ENCODE data around the gene RETREG1. TPM values are rescaled to one million over a fixed set of nuclear protein-coding genes. Genes with fewer than 3 reads are reported as not detected.
"Not testable (repeated sequence)": the region's sequence is repeated elsewhere in the genome, so short reads cannot be mapped to it uniquely, and the experiment has no call there.

Gene RETREG1
- polyA plus RNA-seq, 1 donor: 69.5 TPM

DNA sequence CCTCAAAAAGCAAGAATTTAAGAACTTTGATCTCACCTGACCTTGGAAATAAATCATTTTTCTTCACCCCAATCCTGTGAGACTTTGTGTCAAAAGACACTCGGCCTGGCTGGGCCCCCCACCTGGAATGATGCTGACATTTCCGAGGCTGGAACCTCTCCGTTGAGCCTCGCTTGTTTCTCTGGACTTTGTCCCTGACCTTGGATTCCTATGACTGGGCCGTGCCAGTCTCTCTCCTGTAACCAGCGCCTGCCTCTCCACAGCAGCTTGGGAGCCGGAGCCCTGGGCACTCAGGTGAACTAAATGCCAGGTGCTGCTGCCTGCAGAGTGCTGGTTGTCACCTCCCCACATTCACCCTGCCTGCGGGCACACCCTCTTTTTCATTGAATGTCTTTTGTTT, 62.7 kb downstream of the RETREG1 start:
- no peak for DNase-seq (ENCODE audit: low read depth)

DNA sequence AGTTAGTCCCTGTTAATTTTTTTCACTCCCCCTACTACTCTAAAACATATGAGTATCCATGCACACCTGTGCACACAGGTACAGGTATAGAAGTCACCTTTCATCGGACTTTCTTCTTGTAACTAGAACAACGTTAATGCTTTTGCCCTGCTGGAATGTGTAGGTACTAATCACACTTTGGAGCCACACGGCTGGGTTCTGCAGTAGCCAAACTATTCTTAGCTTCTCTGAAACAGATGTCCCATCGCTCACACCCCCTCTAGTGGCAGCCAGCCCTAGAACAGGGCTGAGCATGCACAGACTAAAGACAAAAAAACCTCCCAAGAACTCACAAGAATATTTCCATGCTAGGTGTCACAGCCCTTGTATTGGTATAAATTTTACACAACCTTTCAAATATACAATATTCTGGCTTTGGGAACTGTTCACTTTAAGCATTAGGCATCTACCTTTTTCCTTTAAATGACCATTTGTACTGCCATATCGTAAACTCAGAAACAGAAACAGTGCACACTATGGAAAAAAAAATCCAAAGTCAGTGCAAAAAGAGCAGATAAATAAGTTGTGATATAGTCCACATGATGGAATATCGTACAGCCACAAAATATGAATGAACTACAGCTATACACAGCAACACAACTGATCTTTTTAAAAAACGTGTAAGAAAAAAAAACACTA, 64.0 kb downstream of the RETREG1 start:
- peak; percentile 24 for DNase-seq (ENCODE audit: low read depth)

DNA sequence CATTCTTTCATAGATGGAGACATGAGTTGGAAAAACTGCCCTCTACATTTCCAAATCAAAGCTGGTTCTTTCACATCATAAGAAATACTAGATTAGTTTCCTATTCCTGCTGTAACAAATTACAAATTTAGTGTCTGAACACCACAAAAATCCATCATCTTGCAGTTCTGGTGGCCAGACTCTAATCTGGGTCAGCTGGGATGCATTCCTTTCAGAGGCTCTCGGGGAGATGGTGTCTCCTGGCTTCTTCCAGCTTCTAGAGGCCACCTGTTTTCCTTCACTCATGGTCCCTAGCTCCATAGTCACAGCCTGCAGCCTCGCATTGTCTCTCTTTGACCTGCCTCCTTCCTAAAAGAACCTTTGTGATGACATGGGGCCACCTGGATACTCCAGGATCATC, 65.2 kb downstream of the RETREG1 start:
- no peak for DNase-seq (ENCODE audit: low read depth)

DNA sequence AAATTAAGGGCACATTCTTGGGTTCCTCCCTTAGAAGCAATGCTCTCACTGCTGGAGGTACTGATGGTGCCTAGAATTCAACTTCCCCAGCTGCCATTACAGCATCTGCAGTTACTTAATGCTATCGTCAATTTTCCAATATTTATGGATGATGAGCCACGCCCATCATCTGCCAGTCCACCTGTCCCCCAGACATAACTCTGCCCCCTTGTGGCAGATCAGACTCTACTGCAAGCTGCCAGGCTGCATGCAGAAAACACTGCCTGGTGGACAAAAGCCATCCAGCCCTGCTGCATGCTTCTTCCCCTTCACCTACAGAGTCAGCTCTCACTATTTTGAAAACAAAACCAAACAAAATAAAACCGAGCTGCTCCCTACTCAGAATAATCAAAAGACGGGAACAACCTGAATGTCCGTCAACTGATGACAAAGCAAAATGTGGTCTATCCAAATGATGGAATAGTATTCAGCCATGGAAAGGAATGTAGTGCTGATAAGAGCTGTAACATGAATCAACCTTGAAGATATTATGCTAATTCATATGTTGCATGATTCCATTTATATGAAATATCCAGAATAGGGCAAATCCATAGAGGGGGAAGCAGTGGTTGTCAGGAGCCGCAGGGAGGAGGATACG, 66.4 kb downstream of the RETREG1 start:
- no peak for DNase-seq (ENCODE audit: low read depth)

DNA sequence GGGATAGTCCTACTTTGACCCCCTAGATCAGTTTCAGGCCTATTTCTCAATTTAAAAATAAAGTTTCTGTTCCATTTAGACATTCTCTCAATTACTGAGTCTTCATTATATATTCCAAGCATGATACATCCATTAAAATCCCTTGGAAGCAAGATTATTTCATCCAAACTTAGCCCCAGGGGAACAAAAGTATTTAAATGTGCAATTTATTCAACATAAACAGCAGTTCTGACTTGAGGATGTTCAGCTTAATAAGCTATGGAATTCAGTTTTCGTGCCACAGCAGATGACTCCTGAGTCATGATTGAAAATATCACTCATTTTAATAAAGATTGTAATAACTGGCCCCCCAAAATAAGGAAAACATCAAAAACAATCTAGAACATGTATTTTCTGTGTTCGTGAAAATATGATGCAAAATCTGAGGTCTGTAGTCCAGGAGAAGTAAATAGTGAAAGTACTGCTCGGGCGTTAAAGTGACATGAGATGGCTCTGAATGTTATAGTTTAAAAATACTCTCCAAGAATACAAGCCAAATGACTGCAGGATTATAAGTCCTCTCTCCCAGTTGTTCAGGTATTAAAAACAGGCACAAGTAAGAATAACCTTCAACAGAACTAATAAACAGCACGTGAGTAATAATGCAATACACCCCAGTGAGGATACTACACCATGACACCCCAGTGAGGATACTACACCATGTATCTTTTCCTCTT, 67.1 kb downstream of the RETREG1 start:
- peak; percentile 22 for DNase-seq (ENCODE audit: low read depth)

DNA sequence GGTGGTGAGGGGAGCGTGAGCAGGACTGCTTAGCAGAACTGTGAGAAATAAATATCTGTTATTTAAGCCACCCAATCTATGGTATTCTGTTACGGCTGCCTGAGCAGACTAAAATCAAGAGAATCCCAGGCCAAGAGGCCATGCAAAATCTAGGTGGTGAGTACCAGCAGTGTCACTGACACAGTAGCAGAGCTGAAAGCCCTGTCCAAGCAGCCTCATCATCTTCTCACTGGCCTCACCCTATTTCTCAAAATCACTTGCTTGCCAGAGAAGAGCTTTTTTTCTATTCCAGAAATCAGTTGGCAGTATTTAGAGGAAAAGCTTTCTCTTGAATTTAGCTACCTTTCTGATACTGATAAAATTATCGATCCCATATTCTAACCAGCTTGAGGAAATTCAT, 68.0 kb downstream of the RETREG1 start:
- no peak for DNase-seq (ENCODE audit: low read depth)

DNA sequence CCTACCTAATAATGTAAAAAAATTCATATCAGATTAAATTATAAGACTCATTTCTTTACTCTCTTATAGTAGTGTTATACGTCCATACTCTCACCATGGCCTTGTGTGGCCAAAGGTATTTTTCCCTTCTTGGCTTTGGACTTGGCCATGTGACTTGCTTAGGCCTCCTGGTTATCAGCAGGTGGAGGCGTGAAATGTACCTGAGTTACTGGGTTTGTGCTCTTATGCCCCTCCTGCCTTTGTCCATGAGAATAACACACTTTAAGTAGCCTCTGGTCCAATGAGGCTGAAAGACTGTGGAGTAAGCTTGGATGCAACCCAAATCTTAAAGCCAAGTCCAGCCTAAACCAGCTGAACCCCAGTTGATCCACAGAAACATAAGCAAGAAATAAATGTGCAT, 68.7 kb downstream of the RETREG1 start:
- no peak for DNase-seq (ENCODE audit: low read depth)

DNA sequence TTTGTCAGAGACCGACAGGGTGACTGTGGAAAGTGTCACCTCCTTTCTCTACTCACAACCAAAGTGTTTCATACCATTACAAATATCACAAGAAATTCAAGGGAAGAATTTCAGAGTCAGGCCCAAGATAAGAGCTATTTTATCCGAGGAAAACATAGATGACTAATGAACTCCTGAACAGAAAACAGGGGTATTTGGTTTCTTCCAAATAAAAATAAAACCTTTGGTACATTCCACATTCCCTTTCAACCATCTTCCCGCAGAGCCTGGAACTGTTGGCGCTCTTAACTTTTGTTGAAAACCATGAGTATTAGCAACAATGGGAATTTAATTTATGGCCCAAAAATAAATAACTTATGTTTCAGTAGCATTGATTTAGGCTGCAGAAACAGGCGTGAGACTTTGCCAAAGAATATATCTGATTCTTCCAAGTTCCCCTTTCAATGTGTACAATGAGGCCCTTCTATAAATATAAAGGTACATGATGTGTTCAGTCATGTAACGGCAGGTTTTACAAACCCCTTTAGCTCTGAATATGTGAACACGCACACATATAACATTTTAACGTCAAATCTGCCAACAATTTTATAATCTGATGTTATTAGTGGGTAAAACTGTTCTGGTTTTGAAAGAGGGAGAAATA, 69.5 kb downstream of the RETREG1 start:
- DNase-seq (ENCODE audit: low read depth): no peak

DNA sequence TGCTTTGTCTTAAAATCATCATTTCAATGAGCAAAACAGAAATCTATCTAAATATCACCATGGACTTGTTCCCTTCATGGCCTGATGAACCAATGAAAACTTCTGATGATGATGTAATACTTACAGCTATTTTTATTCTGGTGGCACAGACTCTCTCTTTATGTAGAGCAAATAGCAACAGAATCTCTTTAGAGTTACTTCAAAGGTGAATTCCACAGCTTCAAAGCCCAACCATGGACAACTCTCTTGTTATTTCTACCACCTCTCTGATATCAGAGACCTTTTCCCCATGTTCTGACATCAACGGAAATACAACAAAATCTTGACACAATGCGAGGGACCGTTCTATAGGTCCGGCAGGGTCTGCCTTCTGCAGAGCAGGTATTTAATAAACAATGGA, 70.1 kb downstream of the RETREG1 start:
- no peak for DNase-seq (ENCODE audit: low read depth)

DNA sequence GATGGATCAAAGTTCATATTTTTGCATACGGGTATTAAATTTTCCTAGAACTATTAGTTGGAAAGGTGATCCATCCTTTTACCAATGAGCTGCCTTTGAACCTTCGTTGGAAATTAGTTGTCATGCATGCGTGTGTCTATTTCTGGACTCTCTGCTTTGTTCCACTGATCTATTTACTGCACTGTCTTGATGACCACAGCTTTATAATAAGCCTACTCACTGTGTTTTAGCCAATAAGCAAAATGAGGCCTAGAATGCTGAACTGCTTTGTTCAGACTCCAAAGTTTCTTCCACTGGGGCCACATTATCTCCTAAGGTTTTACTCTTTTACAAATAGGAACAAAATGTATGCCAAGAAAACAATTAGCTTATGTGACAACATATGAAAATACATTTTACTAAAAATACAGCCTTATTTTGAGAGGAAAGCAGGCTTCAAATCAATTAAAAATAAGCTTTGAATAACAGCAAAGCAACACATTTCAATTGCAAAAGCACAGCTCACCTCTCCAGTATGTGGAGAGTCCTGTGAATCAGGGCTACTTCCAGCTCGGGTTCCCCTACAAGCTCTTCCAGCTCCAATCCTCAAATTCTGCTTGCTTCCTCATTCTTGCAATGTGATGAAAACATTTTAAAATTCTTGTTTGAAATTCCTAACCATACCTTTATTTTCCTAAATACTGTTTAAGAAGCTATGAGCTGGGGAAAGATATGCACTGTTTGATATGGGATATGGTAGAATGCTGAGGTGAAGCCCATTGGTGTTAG, 72.0 kb downstream of the RETREG1 start:
- no peak for DNase-seq (ENCODE audit: low read depth)

DNA sequence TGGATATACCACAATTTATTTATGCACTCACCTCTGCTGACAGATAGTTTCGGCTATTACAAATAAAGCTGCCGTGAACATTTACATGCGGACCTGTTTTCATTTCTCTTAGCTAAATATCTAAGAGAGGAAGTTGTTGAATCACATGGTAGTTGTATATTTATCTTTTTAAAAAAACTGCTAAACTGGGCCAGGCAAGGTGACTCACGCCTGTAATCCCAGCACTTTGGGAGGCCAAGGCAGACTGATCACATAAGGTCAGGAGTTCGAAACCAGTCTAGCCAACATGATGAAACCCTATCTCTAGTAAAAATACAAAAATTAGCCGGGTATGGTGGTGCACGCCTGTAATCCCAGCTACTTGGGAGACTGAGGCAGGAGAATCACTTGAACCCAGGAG, 73.6 kb downstream of the RETREG1 start:
- DNase-seq (ENCODE audit: low read depth): not testable (repeated sequence)

DNA sequence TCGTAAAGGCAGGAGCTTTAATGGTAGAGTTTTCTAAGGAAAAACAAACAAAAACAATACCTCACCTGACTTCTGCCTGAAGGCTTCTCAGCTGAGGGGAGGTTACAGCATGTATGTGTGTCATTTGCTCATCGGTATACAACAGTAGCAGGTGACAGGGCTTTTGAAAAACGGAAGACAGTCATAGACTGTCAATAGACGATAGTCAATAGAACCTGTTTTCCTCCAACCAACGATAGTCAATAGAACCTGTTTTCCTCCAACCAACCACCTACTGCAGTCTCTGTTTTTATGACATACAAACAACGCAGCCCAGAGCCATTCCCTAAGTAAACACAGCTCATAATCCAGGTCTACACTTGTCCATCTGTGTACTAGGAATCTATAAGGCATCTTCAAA, 74.6 kb downstream of the RETREG1 start:
- no peak for DNase-seq (ENCODE audit: low read depth)

DNA sequence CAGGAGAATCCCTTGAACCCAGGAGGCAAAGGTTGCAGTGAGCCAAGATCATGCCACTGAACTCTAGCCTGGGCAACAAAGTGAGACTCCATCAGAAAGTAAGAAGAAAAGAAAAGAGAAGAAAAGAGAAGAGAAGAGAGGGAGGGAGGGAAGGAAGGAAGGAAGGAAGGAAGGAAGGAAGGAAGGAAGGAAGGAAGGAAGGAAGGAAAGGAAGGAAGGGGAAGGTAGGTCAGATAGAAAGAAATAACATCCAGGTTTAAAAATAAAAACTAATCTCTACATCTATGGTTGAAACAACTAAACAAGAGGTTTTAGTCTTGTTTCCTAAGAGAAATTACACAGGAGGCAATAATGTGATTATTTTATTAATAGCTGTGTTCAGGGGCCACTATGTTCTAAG, 75.2 kb downstream of the RETREG1 start:
- not testable (repeated sequence) for DNase-seq (ENCODE audit: low read depth)

DNA sequence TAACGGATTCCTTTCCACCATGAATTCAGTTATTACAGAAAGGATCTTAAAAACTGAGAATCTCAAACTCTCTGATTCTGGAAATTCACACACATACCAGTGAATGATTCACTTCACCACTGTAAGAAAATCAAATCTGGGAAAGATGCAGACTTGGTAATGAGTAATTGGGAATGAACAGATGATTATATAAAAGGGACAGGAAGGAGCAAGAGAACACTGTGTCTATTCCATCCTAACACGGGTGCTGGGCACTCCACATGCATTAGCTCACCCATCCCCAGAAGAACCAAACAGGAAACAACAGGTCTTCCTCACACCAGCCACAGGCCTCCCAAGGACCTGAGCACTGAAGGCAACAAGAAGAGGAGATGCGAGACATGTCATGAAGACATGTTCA, 76.4 kb downstream of the RETREG1 start:
- DNase-seq (ENCODE audit: low read depth): no peak

DNA sequence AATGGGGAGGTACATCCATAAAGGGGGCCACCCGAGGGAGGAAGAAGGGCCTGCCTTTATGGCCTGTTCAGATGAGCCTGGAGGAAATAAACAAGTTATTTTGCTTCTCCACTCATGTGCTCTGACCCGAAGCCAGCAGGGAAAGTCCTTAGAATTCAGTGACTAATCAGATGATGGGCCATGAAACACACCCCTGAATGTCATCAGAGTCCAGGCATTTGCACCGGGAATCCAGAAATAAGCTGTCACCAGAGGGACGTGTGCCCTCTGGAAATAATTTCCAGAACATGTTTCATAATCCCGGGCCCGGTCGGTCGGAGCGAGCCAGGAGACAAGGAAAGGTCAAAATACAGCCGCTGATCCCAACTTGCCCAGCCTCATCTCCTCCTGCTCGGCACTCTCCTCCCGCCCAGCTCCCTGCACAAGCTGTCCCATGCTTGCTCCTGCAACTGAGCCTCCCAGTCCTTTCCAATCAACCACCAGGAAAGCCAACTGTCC, 77.6 kb downstream of the RETREG1 start:
- DNase-seq (ENCODE audit: low read depth): no peak

DNA sequence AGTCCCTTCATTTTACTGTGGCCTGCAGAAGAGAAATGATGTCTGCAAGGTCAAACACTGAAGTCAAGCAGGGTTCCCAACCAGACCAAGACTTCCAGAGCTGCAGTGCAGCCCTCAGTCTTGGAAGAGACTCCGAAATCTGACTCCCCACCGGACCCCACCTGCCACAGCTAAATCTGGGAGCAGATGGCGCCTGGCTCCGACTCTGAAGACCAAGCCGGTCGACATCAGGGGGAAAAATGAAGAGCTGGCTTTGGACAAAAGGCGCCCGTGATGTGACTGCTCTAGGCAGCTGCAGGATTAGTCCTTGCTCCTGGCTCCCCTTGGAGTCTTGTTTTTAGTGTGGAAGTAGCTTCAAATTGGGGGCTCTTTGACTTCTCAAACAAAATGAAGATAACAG, 78.8 kb downstream of the RETREG1 start:
- no peak for DNase-seq (ENCODE audit: low read depth)

DNA sequence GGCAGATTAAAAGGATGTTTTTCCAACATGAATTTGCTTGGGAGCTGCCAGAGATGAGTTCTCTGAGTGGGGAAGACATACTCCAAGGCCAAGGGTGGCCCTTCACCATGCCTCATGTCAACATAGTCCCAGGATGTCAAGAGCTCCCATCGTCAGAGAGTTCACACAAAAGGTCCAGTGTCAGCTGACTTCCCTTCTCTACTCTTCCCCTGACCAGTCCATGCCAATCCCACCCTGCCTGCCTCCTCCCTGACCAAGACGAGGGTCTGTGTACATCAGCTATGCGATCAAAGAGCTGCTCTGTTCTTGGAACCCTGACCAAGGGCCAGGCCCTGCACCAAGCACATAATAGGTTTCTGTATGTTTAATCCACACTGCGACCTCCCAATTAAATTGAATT, 80.0 kb downstream of the RETREG1 start:
- DNase-seq (ENCODE audit: low read depth): no peak

DNA sequence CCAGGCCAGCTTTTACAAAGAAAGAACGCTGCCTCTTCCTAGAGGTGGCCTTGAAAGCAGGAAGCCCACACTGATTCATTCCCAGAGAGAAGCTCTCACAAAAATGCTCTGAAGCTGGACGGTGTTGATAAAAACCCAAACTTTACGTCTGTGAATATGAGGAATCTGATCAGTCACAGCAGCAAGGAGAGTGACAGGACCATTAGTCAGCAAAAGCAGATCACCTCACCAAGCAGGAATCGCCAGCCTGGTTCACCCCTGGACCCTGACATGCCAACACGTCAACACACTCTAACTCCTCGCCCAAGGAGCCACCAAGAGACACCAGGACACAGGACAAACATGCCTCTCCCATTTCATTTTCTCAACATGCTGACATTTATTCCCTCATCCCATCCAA, 80.6 kb downstream of the RETREG1 start:
- DNase-seq (ENCODE audit: low read depth): no peak

DNA sequence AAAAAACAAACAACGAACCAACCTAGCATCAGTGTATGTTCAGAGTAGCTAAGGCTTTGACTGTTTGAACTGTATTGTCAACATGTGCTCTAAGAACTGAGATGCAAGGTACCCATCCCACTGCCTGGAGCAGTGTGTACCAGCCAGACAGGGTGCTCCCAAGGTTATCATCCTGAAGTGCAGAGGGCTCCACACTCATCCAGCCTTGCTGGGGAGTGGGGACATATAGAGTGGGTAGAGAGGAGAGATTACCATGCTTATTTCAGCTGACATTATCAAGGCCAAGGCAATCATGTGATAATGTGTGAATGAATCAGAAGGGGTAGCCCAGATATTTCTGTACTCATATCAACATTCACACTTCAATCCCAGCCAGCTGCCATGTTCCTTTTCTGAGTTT, 82.5 kb downstream of the RETREG1 start:
- DNase-seq (ENCODE audit: low read depth): no peak

DNA sequence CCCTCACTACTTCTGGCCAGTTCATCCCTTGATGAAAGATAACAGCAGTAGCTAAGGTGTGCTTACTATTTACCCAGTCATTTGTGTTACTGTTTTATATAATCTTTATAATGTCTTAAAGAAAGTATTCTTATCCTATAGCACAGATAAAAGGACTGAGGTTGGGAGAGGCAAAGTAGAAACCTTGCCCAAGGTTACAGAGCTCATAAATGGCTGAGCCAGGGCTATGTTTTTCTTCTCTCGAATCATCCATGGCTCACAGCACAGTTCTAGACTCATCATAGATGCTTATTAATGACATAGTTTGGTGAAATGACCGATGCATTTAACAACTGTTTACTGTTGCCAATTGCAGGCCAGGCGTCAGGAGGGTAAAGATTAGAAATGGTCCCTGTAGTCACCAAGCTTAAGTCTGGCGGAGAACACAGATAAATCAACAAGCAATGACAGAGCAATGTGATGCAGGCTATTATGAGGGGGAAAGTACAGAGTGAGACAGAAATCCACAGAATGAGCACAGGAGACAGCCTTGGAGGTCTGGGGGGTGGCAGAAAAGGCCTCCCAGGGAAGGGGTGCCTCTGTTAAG, 85.6 kb downstream of the RETREG1 start:
- DNase-seq (ENCODE audit: low read depth): no peak

DNA sequence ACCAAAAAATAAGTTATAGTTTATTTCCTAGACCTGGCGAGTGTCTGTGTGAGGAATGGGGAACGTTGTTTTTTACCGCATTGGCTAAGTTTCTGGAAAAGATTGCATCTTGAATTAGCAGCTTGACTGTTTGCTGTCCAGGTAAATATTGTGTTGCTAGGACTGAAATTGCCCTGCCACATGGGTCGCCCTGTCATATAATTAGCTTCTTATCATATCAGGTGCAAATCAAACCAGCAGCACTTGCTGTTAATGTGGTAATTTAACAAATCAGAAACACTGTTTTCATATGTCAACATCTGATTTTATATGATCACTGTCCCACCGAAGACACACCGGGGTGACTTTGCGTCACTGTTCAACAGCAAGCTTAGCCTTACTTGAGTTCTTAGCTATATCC, 87.5 kb downstream of the RETREG1 start:
- no peak for DNase-seq (ENCODE audit: low read depth)
